ENCODE measurements around the gene SEMA3D.

- TF ChIP-seq HDAC2 (IDR thresholded peaks at IDR 0.05) (no peak), CTCF (IDR thresholded peaks at IDR 0.05) (no peak), MAX (IDR thresholded peaks at IDR 0.05) (no peak), RFX5 (IDR thresholded peaks at IDR 0.05) (no peak), JUNB (IDR thresholded peaks at IDR 0.05) (no peak), HEYL (CRISPR knock-in tag; IDR thresholded peaks at IDR 0.05) (no peak), POLR2A (IDR thresholded peaks at IDR 0.05; ENCODE audit: low read length) (no peak), MAZ (IDR thresholded peaks at IDR 0.05; ENCODE audit: borderline replicate concordance, low read depth, low read length) (no peak), PBX3 (IDR thresholded peaks at IDR 0.05) (no peak), RNF2 (IDR thresholded peaks at IDR 0.05; ENCODE audit: borderline replicate concordance, low read depth) (no peak)
Observed at GRCh38 chr7:85038466-85038865, 148.4 kb downstream of the SEMA3D start.
